Measurements from ENCODE around the gene RPL32.
A peak's percentile ranks its signal among the peaks of the same experiment; 100 is the strongest.

RPL32 gene

GRCh38 chr3:12831301-12831866 is 10.0 kb downstream of the RPL32 start:
- no peak for DNase-seq

- DNase-seq = no peak
Measured at GRCh38 chr3:12830785-12831156, 10.6 kb downstream of the RPL32 start.

GRCh38 chr3:12829886-12830784 is 11.2 kb downstream of the RPL32 start:
- no peak for DNase-seq

- no peak for DNase-seq
Measured at GRCh38 chr3:12829404-12829803, 12.0 kb downstream of the RPL32 start.

- no peak for DNase-seq
Measured at GRCh38 chr3:12828751-12829150, 12.6 kb downstream of the RPL32 start.

- DNase-seq = no peak
Measured at GRCh38 chr3:12825156-12825555, 16.2 kb downstream of the RPL32 start.

- DNase-seq = no peak
Measured at GRCh38 chr3:12824299-12824698, 17.1 kb downstream of the RPL32 start.

GRCh38 chr3:12822725-12823373 is 18.5 kb downstream of the RPL32 start:
- no peak for DNase-seq

- no peak for DNase-seq
Measured at GRCh38 chr3:12818773-12819172, 22.6 kb downstream of the RPL32 start.

- no peak for DNase-seq
Measured at GRCh38 chr3:12818273-12818672, 23.1 kb downstream of the RPL32 start.

GRCh38 chr3:12817343-12817710 is 24.0 kb downstream of the RPL32 start:
- DNase-seq = no peak

- DNase-seq = no peak
Measured at GRCh38 chr3:12816521-12817342, 24.6 kb downstream of the RPL32 start.

- no peak for DNase-seq
Measured at GRCh38 chr3:12815719-12816118, 25.6 kb downstream of the RPL32 start.

GRCh38 chr3:12815078-12815477 is 26.3 kb downstream of the RPL32 start:
- DNase-seq = no peak

GRCh38 chr3:12813967-12814366 is 27.4 kb downstream of the RPL32 start:
- DNase-seq = no peak

- DNase-seq = no peak
Measured at GRCh38 chr3:12812812-12813211, 28.6 kb downstream of the RPL32 start.

- DNase-seq = no peak
Measured at GRCh38 chr3:12810961-12811360, 30.4 kb downstream of the RPL32 start.

GRCh38 chr3:12810013-12810780 is 31.2 kb downstream of the RPL32 start:
- peak; percentile 98 for DNase-seq

GRCh38 chr3:12809435-12809834 is 31.9 kb downstream of the RPL32 start:
- DNase-seq = no peak

GRCh38 chr3:12809001-12809400 is 32.4 kb downstream of the RPL32 start:
- DNase-seq = no peak

GRCh38 chr3:12808587-12808986 is 32.8 kb downstream of the RPL32 start:
- DNase-seq = no peak

GRCh38 chr3:12807601-12808359 is 33.6 kb downstream of the RPL32 start:
- no peak for DNase-seq
